Common myeloid progenitor, CD34-positive (primary cell): ENCODE results near the gene LAMA3. TPM values are rescaled to one million over a fixed set of nuclear protein-coding genes. Genes with fewer than 3 reads are reported as not detected.

Source experiments
- CTCF ChIA-PET: fragments of 350-600 bp; sonication (Branson Sonifier 250); formaldehyde crosslinking; loops from one replicate; lab custom pipeline; 2021; ENCODE audit warnings: antibody characterized with exemption; lab: Charles Lee
- POLR2A ChIA-PET: fragments of 350-600 bp; sonication (Branson Sonifier 250); formaldehyde crosslinking; loops from one replicate; lab custom pipeline; 2021; ENCODE audit warnings: antibody characterized with exemption; lab: Charles Lee
- DNase-seq, 3 donors: peaks; one replicate each; pipeline versions ENCODE4 v3.0.0 to v3.0.0-alpha.2; 2013
- H3K27ac ChIP-seq, 2 experiments: 1 replicate in 1 of 2; 2 replicates in 1 of 2; pipeline ENCODE4 v1.7.0; 2013; ENCODE audit warnings: inconsistent platforms in 2 of 2, low read length in 2 of 2, mild to moderate bottlenecking in 2 of 2, low read depth in 1 of 2, moderate library complexity in 1 of 2; ENCODE audit not compliant: severe bottlenecking in 2 of 2, insufficient read depth in 1 of 2, poor library complexity in 1 of 2
- H3K27me3 ChIP-seq, 5 experiments: replicated peaks in 2 of 5; 1 replicate in 3 of 5; 2 replicates in 2 of 5; pipeline versions ENCODE4 v1.6.1 to v1.7.0; 2013; ENCODE audit warnings: low read length in 4 of 5, mild to moderate bottlenecking in 2 of 5, moderate library complexity in 2 of 5, inconsistent platforms in 1 of 5; ENCODE audit not compliant: insufficient read depth in 5 of 5, control insufficient read depth in 4 of 5
- H3K36me3 ChIP-seq, 4 experiments: 1 replicate in 2 of 4; 2 replicates in 2 of 4; pipeline versions ENCODE4 v1.6.1 to v1.7.0; 2013; ENCODE audit warnings: low read length in 3 of 4, control low read depth in 1 of 4, mild to moderate bottlenecking in 1 of 4; ENCODE audit not compliant: control insufficient read depth in 4 of 4, insufficient read depth in 4 of 4
- H3K4me1 ChIP-seq, 4 experiments: 1 replicate in 3 of 4; 2 replicates in 1 of 4; pipeline versions ENCODE4 v1.6.1 to v1.7.1; 2013; ENCODE audit warnings: low read length in 3 of 4, mild to moderate bottlenecking in 3 of 4, control low read depth in 1 of 4, inconsistent platforms in 1 of 4, moderate library complexity in 1 of 4; ENCODE audit not compliant: control insufficient read depth in 4 of 4, insufficient read depth in 4 of 4; ENCODE audit errors: control extremely low read depth in 1 of 4
- H3K4me3 ChIP-seq, 7 experiments: 1 replicate in 4 of 7; 2 replicates in 3 of 7; pipeline versions ENCODE4 v1.5.1 to v1.7.0; 2013; ENCODE audit warnings: mild to moderate bottlenecking in 7 of 7, low read length in 6 of 7, moderate library complexity in 6 of 7, inconsistent platforms in 2 of 7, low read depth in 2 of 7, control low read depth in 1 of 7; ENCODE audit not compliant: insufficient read depth in 4 of 7, control insufficient read depth in 1 of 7; ENCODE audit errors: extremely low read depth in 1 of 7
- H3K9me3 ChIP-seq, 5 experiments: 1 replicate in 4 of 5; 2 replicates in 1 of 5; pipeline versions ENCODE4 v1.6.1 to v1.7.1; 2013; ENCODE audit warnings: low read length in 4 of 5, mild to moderate bottlenecking in 2 of 5, inconsistent platforms in 1 of 5, low read depth in 1 of 5, moderate library complexity in 1 of 5; ENCODE audit not compliant: control insufficient read depth in 4 of 5, insufficient read depth in 2 of 5; ENCODE audit errors: control extremely low read depth in 1 of 5
- WGBS: methylation state at CpG from one replicate; pipeline ENCODE4 v1.1.5; 2013; ENCODE audit not compliant: insufficient coverage; 5-methylcytosine and 5-hydroxymethylcytosine counted together
- polyA plus RNA-seq: library from polyadenylated mRNA; unstranded; fragments of 120-200 nt; gene quantifications from one replicate; pipeline ENCODE4 v1.2.1, GENCODE V29; 2013

LAMA3 gene
- 2.8 TPM for polyA plus RNA-seq

DNA sequence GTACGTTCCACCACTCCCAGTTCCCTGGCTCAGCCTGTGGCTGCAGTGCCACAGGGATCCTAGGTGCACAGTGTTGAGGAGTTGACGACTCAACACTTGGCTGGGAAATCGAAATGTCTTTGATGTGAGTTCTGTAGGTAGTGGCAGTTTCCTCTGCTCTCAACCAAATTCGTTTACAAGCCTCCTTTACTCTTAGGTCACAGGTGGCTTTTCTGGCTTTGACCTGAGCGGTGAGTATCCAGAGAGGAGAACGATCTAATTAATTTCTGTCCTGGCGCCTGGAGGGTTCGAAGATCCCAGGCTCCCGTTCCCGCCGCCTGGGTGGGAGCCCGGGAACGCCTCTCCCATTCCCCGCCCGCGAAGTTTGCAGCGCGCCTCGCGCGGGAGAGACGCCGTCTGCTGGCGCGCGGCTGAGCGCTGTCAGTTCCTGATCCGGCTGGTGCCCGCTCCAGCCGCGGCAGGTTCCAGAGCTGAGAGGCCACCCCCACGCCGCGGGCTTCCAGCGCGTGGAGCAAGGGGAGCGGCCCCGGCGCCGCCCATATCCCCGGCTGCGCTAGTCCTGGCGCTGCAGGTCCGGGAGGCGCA is at the start of gene LAMA3:
TSS of gene LAMA3 (plus strand) at position 423 of the 585 bp plus-strand sequence. CDS start 231 bp downstream, outside the sequence.
- peaks cover 3 to 20% (median 17%) of the 10 kb centered on the region in 4 experiments for H3K4me1 ChIP-seq
- peak; percentile 42 to 74 (median 63) for DNase-seq
- no peaks in the 10 kb centered on the region for H3K36me3 ChIP-seq
- peaks cover 7 to 38% (median 10%) of the 10 kb centered on the region in 5 experiments for H3K27me3 ChIP-seq
- WGBS = 0% methylated on average over 35 of the region's 45 CpGs
- peak within 1 kb of the TSS; percentile 25 to 75 (median 63) for H3K4me3 ChIP-seq
- ChIA-PET POLR2A (no interaction called here), CTCF (interaction anchor here (0.6 to 1.5 kb wide), 4 partner anchors 14 to 278 kb away, joined by 3 to 5 read pairs (median 4); no protein-coding TSS in a partner anchor)
- H3K9me3 ChIP-seq = no peaks in the 10 kb centered on the region
- H3K27ac ChIP-seq = no peak within 1 kb of the TSS

DNA sequence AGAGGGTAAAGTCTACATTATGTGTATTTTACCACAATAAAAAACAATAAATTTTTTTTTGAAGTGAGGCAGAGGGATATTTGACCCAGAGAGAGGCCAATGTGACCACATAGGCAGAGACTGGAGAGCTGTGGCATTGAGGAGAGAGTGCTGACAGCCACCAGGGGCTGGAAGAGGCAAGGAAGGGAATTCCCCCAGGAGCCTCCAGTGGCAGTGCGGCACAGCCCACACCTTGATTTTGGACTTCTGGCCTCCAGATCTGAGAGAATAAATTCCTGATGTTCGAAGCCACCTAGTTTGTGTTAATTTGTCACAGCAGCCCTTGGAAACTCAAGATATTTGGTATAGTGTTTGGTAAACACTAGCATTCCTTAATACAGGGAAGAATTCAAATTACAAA is 49.2 kb upstream of the LAMA3 start:
- ChIA-PET CTCF (interaction anchor here (4.2 kb wide), 1 partner anchor 11 kb away, joined by 21 read pairs; no protein-coding TSS in a partner anchor), POLR2A (no interaction called here)
- no CpG with 5 or more reads among the region's 2 CpGs for WGBS
- peaks cover 0 to 14% (median 8%) of the 10 kb centered on the region in 5 experiments for H3K9me3 ChIP-seq
- DNase-seq = no peak
- no peaks in the 10 kb centered on the region for H3K27me3 ChIP-seq
- H3K36me3 ChIP-seq = no peaks in the 10 kb centered on the region
- H3K27ac ChIP-seq = no peak overlapping the region
- H3K4me1 ChIP-seq = peaks cover 0 to 11% (median 2%) of the 10 kb centered on the region in 4 experiments
- no peak overlapping the region for H3K4me3 ChIP-seq

DNA sequence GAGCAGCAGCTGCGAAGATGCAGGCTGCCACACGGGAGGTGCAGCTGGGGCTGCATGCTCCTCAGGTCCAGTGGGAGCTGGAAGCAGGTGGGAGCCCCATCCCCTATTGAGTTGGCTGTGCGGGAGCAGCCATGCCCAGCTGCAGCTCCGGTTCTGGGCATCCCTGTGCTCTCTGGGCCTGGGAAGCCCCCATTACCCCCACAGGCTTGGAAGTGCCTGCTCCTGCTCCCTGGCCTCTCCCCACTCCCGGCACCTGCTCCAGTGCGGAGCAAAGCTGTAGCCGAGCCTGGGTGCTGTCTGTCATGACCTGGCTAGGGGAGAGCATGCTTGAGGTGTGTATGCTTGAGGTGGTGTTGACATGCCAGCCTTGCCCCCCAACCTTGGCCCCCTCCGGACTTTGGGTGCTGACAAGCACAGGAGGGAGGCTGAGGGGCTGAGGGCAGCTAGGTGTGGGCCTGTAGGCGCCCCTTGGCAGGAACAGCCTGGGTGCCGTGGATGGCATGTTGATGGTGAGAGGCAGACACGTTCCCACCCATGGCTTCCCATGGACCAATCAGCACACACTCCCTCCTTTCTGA is 48.0 kb upstream of the LAMA3 start:
- CTCF ChIA-PET = interaction anchor here (0.9 to 4.2 kb wide), 2 partner anchors 10 to 12 kb away, joined by 5 to 21 read pairs; no protein-coding TSS in a partner anchor
- POLR2A ChIA-PET = no interaction called here
- H3K4me1 ChIP-seq = no peaks in the 10 kb centered on the region
- no peaks in the 10 kb centered on the region for H3K27me3 ChIP-seq
- peaks cover 0 to 14% (median 8%) of the 10 kb centered on the region in 5 experiments for H3K9me3 ChIP-seq
- no peak for DNase-seq
- H3K27ac ChIP-seq = no peak overlapping the region
- H3K36me3 ChIP-seq = no peaks in the 10 kb centered on the region
- H3K4me3 ChIP-seq = no peak overlapping the region
- WGBS = 83% methylated on average over 7 of the region's 11 CpGs

- no peaks in the 10 kb centered on the region for H3K36me3 ChIP-seq
- WGBS = 95% methylated on average over 11 of the region's 11 CpGs
- no peak overlapping the region for H3K27ac ChIP-seq
- ChIA-PET POLR2A (no interaction called here), CTCF (interaction anchor here (0.7 to 4.2 kb wide), 5 partner anchors 9 to 18 kb away, joined by 3 to 21 read pairs (median 4); no protein-coding TSS in a partner anchor)
- no peak overlapping the region for H3K4me3 ChIP-seq
- no peaks in the 10 kb centered on the region for H3K4me1 ChIP-seq
- peaks cover 0 to 14% (median 8%) of the 10 kb centered on the region in 5 experiments for H3K9me3 ChIP-seq
- H3K27me3 ChIP-seq = no peaks in the 10 kb centered on the region
- DNase-seq = no peak
Observed at GRCh38 chr18:23641937-23642666, 47.2 kb upstream of the LAMA3 start.

DNA sequence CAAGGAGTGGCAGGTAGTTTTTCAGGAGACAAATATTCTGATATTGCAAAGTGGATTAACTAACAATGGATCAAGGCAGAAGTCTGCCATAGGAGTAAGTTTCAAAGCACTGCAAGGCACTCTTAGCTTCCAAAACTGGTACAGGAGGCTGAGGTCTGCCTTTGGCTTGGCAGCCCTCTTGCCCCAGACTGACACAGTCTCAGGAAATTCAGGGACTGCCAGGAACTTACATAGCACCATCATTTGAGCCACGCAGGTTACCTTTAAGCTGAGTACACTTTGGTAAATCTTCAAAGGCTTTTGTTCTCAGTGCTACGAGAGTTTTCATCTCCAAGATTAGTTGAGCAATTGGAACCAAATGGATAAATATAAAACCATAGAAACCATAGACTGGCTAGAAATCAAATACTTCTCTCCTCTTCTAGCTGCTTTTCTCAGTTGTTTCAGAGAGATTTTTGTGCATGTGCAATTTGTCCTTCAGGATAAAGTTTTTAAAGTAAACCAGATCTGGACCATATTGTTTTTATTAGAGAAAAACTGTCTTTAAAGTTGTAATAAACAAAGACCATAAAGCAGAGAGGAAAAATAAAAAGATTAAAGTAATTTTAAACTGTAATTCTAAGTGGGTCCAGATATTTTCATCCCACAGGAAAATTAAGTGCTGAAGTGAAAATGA is 45.3 kb upstream of the LAMA3 start:
- Histone ChIP-seq H3K36me3 (no peaks in the 10 kb centered on the region), H3K9me3 (peaks cover 0 to 14% (median 8%) of the 10 kb centered on the region in 5 experiments), H3K4me3 (no peak overlapping the region), H3K27me3 (no peaks in the 10 kb centered on the region), H3K4me1 (peaks cover 0 to 6% (median 0%) of the 10 kb centered on the region in 4 experiments), H3K27ac (no peak overlapping the region)
- ChIA-PET POLR2A (no interaction called here), CTCF (interaction anchor here (0.7 to 1.8 kb wide), 6 partner anchors 12 to 845 kb away, joined by 3 to 4 read pairs (median 3); partner anchors contain the start of gene ANKRD29)
- no peak for DNase-seq
- WGBS = 100% methylated on average over 2 of the region's 2 CpGs

DNA sequence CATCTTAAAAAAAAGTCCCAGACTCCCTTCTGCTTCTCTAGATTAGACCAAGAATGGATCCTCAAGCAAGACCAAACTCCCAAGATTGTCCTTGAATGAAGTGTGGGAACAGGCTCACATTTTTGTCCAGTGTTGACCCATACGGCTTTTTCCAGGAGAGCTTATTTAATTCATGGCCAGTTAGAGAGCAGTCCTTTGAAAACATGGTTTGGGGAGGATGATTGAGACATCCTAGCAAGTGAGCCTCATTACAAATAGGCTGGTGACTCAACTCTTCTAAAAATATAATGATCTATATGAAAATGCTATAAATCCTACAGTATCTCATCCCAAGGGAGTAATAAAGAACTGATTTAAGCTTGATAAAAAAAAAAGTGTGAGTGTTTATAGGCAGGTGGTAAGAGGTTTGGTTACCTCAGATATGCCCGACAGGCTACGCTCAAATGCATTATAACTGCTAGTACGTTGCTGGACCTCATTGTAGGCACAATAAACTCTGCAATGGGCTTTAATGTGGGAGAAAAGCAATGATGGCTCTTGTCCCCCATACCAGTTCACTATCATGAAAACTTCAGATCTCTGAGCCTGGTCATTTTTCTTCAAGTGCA is 43.6 kb upstream of the LAMA3 start:
- peaks cover 0 to 1% (median 0%) of the 10 kb centered on the region in 5 experiments for H3K27me3 ChIP-seq
- H3K36me3 ChIP-seq = no peaks in the 10 kb centered on the region
- DNase-seq = no peak
- no peak overlapping the region for H3K27ac ChIP-seq
- H3K9me3 ChIP-seq = peaks cover 0 to 14% (median 8%) of the 10 kb centered on the region in 5 experiments
- POLR2A ChIA-PET = no interaction called here
- CTCF ChIA-PET = interaction anchor here (0.8 kb wide), 1 partner anchor 57 kb away, joined by 4 read pairs; no protein-coding TSS in a partner anchor
- WGBS = 93% methylated on average over 4 of the region's 4 CpGs
- no peak overlapping the region for H3K4me3 ChIP-seq
- H3K4me1 ChIP-seq = peaks cover 0 to 9% (median 1%) of the 10 kb centered on the region in 4 experiments
